Keratinocyte (primary cell): ENCODE measurements around the gene NCLN. TPM values are rescaled to one million over a fixed set of nuclear protein-coding genes. Genes with fewer than 3 reads are reported as not detected.

Source experiments
- DNase-seq: peaks from one replicate; pipeline ENCODE4 v3.0.0-alpha.2; 2011; ENCODE audit warnings: low read depth, missing footprints, low spot score
- FAIRE-seq: peaks from 2 replicates; lab custom pipeline; 2011; peaks lifted over from hg19 to GRCh38; lab: Jason Lieb, UNC
- H2AFZ ChIP-seq: 2 replicates; pipeline ENCODE4 v1.6.0; 2012; ENCODE audit warnings: low read length, control low read depth, inconsistent platforms; ENCODE audit not compliant: control insufficient read depth
- H3K27ac ChIP-seq: 2 replicates; pipeline ENCODE4 v1.5.1; 2011; ENCODE audit warnings: low read length; ENCODE audit not compliant: control insufficient read depth, insufficient read depth
- H3K27me3 ChIP-seq: 3 replicates; pipeline ENCODE4 v1.6.0; 2011; ENCODE audit warnings: low read length; ENCODE audit not compliant: control insufficient read depth, insufficient read depth; ENCODE audit errors: extremely low read depth
- H3K36me3 ChIP-seq, 2 experiments: 2 replicates in 1 of 2; 3 replicates in 1 of 2; pipeline ENCODE4 v1.5.1; 2011; ENCODE audit warnings: low read length in 2 of 2, mild to moderate bottlenecking in 1 of 2; ENCODE audit not compliant: control insufficient read depth in 2 of 2, insufficient read depth in 2 of 2; ENCODE audit errors: extremely low read depth in 1 of 2
- H3K4me1 ChIP-seq: 3 replicates; pipeline ENCODE4 v1.5.1; 2011; ENCODE audit warnings: low read length; ENCODE audit not compliant: control insufficient read depth, insufficient read depth; ENCODE audit errors: extremely low read depth
- H3K4me2 ChIP-seq: 3 replicates; pipeline ENCODE4 v1.6.0; 2011; ENCODE audit warnings: low read depth, low read length; ENCODE audit not compliant: control insufficient read depth, insufficient read depth; ENCODE audit errors: extremely low read depth
- H3K4me3 ChIP-seq, 3 experiments: fragments of 200-600 bp in 1 of 3; sonication (generic) in 1 of 3; 2 replicates in 2 of 3; 3 replicates in 1 of 3; pipeline ENCODE4 v1.5.1; 2011 to 2016; ENCODE audit warnings: low read length in 3 of 3, mild to moderate bottlenecking in 3 of 3, control low read depth in 2 of 3, inconsistent platforms in 1 of 3, low read depth in 1 of 3, mixed read lengths in 1 of 3, mixed run types in 1 of 3, moderate library complexity in 1 of 3; ENCODE audit not compliant: control insufficient read depth in 2 of 3, insufficient read depth in 2 of 3; ENCODE audit errors: extremely low read depth in 1 of 3
- H3K79me2 ChIP-seq: 2 replicates; pipeline ENCODE4 v1.6.0; 2012; ENCODE audit warnings: low read length; ENCODE audit not compliant: control insufficient read depth, insufficient read depth
- H3K9ac ChIP-seq: 3 replicates; pipeline ENCODE4 v1.6.0; 2011; ENCODE audit warnings: low read length; ENCODE audit not compliant: control insufficient read depth, insufficient read depth; ENCODE audit errors: extremely low read depth
- H3K9me1 ChIP-seq: 3 replicates; pipeline ENCODE4 v1.6.0; 2011; ENCODE audit warnings: low read length; ENCODE audit not compliant: control insufficient read depth, insufficient read depth; ENCODE audit errors: extremely low read depth
- H3K9me3 ChIP-seq: 2 replicates; pipeline ENCODE4 v1.5.1; 2012; ENCODE audit warnings: low read depth, low read length; ENCODE audit not compliant: control insufficient read depth
- H4K20me1 ChIP-seq: 3 replicates; pipeline ENCODE4 v1.6.0; 2011; ENCODE audit warnings: low read length; ENCODE audit not compliant: control insufficient read depth, insufficient read depth; ENCODE audit errors: extremely low read depth
- EZH2 ChIP-seq: IDR thresholded peaks from one replicate; pipeline ENCODE4 v1.6.1; 2012; ENCODE audit warnings: inconsistent platforms, mild to moderate bottlenecking, low read length, moderate library complexity
- dilution Hi-C: fragments of 300-500 bp; cut with MboI; formaldehyde crosslinking; loops from one replicate; pipeline ENCODE4 v1.7.0; 2020; ENCODE audit warnings: low sequenced_read_pairs; ENCODE audit not compliant: extremely low pct_ligation_motif_present
- polyA plus RNA-seq, 5 experiments: library from polyadenylated mRNA; depleted of rRNA in 3 of 5; stranded (reverse) in 3 of 5; stranded (forward) in 1 of 5; unstranded in 1 of 5; fragments of >200 nt; gene quantifications; 1 replicate in 1 of 5; 2 replicates in 3 of 5; 3 replicates in 1 of 5; pipeline versions ENCODE4 v1.2.1 to v1.2.3, GENCODE V29; 2011 to 2012; ENCODE audit warnings: missing spikeins in 2 of 5, low read depth in 1 of 5, low replicate concordance in 1 of 5
- TF ChIP-seq, protein P1 (sequence below), 3 experiments: IDR thresholded peaks in 1 of 3; conservative IDR thresholded peaks in 1 of 3; optimal IDR thresholded peaks in 1 of 3; 2 replicates in 2 of 3; 3 replicates in 1 of 3; pipeline versions ENCODE3 to v1.5.1; 2011; ENCODE audit warnings: low read length in 3 of 3, mild to moderate bottlenecking in 3 of 3, moderate library complexity in 2 of 3, control low read depth in 1 of 3, inconsistent platforms in 1 of 3; ENCODE audit not compliant: insufficient read depth in 2 of 3; ENCODE audit errors: extremely low read depth in 1 of 3

The NCLN gene
- polyA plus RNA-seq, 1 donor (not counting 4 experiments of a cell fraction or from before 2014, with no cell fraction given) = 40.5 TPM

DNA sequence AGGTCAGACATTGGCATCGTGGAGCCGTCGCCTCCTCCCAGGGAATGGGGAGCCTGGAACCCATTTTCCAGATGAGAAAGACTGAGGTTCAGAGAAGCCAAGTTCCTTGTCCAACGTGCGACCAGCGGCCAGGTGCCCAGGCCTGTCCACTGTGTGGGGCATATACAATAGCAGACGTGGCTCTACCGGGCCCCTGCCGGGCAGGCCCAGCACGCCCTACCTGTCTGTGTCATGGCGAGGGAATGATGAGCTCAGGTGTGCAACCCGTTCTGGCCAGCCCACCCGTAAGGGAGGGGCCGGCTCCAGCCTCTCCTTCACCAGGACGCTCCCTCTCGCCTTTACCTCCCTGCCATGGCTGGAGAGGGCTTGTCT, 49.1 kb upstream of the NCLN start:
- dilution Hi-C loops = no loop called here
- peak overlapping the region; percentile 94 for H3K9ac ChIP-seq
- H3K4me3 ChIP-seq = peak overlapping the region; percentile 84 to 92 (median 88)
- H3K9me1 ChIP-seq = no peaks in the 10 kb centered on the region
- H3K4me1 ChIP-seq = peaks cover 13% of the 10 kb centered on the region
- no peaks in the 10 kb centered on the region for H3K9me3 ChIP-seq
- peak overlapping the region; percentile 4 for H2AFZ ChIP-seq
- no peaks in the 10 kb centered on the region for H4K20me1 ChIP-seq
- peak; percentile 83 for DNase-seq
- no peaks in the 10 kb centered on the region for H3K27me3 ChIP-seq
- peaks cover 4% of the 10 kb centered on the region in 2 experiments for H3K36me3 ChIP-seq
- peak overlapping the region; percentile 79 for H3K4me2 ChIP-seq
- H3K79me2 ChIP-seq = peaks cover 57% of the 10 kb centered on the region
- peak overlapping the region; percentile 92 for H3K27ac ChIP-seq
- TF ChIP-seq, protein P1, sequence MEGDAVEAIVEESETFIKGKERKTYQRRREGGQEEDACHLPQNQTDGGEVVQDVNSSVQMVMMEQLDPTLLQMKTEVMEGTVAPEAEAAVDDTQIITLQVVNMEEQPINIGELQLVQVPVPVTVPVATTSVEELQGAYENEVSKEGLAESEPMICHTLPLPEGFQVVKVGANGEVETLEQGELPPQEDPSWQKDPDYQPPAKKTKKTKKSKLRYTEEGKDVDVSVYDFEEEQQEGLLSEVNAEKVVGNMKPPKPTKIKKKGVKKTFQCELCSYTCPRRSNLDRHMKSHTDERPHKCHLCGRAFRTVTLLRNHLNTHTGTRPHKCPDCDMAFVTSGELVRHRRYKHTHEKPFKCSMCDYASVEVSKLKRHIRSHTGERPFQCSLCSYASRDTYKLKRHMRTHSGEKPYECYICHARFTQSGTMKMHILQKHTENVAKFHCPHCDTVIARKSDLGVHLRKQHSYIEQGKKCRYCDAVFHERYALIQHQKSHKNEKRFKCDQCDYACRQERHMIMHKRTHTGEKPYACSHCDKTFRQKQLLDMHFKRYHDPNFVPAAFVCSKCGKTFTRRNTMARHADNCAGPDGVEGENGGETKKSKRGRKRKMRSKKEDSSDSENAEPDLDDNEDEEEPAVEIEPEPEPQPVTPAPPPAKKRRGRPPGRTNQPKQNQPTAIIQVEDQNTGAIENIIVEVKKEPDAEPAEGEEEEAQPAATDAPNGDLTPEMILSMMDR (optimal IDR thresholded peaks at IDR 0.05 in 1 of 3, IDR thresholded peaks at IDR 0.05 in 1 of 3, conservative IDR thresholded peaks at IDR 0.05 in 1 of 3; ENCODE audit: extremely low read depth in 1 of 3, insufficient read depth in 2 of 3, low read length in 3 of 3) = no peak
- TF ChIP-seq EZH2 = no peak
- peak; percentile 89 for FAIRE-seq

DNA sequence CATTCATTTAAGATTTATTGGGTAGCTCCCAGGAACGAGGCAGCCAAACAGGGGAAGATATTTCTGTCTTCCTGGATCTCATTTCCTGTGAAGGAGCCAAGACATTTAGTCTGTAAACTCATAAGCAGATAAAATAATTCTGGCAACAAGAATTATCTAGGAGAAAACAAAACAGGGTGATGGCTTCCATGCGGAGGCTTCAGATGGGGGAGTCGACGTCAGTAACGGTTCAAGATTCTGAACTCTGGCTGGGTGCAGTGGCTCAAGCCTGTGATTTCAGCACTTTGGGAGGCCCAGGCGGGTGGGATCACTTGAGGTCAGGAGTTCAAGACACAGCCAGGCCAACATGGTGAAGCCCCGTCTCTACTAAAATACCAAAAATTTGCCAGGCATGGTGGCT, 48.6 kb upstream of the NCLN start:
- H4K20me1 ChIP-seq = no peaks in the 10 kb centered on the region
- peaks cover 18% of the 10 kb centered on the region for H3K4me1 ChIP-seq
- peak overlapping the region; percentile 92 for H3K27ac ChIP-seq
- H3K36me3 ChIP-seq = peaks cover 4% of the 10 kb centered on the region in 2 experiments
- H3K4me2 ChIP-seq = peak overlapping the region; percentile 79
- no peaks in the 10 kb centered on the region for H3K9me1 ChIP-seq
- H3K4me3 ChIP-seq = peak overlapping the region; percentile 84 to 92 (median 88)
- H2AFZ ChIP-seq = peak overlapping the region; percentile 4
- DNase-seq = no peak
- no peak for TF ChIP-seq EZH2
- TF ChIP-seq, protein P1 (optimal IDR thresholded peaks at IDR 0.05 in 1 of 3, IDR thresholded peaks at IDR 0.05 in 1 of 3, conservative IDR thresholded peaks at IDR 0.05 in 1 of 3; ENCODE audit: extremely low read depth in 1 of 3, insufficient read depth in 2 of 3, low read length in 3 of 3) = no peak
- no peaks in the 10 kb centered on the region for H3K27me3 ChIP-seq
- dilution Hi-C loops = no loop called here
- FAIRE-seq = peak; percentile 39
- no peaks in the 10 kb centered on the region for H3K9me3 ChIP-seq
- peak overlapping the region; percentile 94 for H3K9ac ChIP-seq
- H3K79me2 ChIP-seq = peaks cover 56% of the 10 kb centered on the region
